Measurements from ENCODE around the gene FN1.

Gene FN1

DNA sequence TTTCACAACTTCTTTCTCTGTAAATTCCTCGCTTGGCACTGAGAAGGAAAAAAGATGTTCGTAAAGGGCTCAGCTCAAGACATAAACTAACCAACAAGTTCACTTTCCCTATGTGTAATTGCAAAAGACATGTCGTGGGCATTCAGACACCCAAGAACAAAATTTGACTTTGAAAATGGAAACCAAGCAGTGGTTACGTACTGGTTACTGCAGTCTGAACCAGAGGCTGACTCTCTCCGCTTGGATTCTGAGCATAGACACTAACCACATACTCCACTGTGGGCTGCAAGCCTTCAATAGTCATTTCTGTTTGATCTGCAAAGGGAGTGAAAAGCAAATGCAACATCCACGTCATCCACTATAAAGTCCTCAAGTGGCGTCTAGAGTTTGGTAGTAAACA lies 53.9 kb downstream of the FN1 start:
- DNase-seq = no peak

GRCh38 chr2:215380699-215381098 lies 55.2 kb downstream of the FN1 start:
- no peak for DNase-seq

- no peak for DNase-seq
These were observed 55.9 kb downstream of the FN1 start for GRCh38 chr2:215379948-215380347.

DNA sequence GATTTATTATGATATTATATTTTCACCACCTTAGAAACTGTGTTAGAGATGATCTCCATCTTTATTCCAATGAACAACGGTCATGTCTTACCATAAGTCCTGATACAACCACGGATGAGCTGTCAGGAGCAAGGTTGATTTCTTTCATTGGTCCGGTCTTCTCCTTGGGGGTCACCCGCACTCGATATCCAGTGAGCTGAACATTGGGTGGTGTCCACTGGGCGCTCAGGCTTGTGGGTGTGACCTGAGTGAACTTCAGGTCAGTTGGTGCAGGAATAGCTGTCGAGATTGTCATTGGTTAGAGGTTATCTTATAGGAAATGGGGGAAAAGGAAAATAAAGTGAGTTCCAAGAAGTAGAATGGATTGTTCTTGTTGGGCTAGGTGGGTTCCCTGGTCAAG lies 56.8 kb downstream of the FN1 start:
- no peak for DNase-seq

DNA sequence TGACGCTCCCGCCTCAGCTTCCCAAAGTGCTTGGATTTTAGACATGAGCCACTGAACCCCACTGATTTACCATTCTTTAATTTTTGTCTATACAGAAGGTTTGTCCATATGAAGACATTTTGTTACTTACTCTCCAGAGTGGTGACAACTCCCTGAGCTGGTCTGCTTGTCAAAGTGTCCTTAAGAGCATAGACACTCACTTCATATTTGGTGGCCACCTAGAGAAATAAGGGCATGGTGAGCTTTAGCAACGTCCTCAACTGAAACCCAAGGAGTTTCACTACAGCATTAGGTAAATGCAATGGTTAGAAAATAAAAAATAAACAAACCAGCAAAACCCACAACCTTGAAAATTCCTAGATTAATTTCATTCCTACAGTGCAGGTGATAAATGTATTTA lies 57.8 kb downstream of the FN1 start:
- DNase-seq = no peak

- DNase-seq = no peak
These were observed 58.6 kb downstream of the FN1 start for GRCh38 chr2:215377283-215377682.

GRCh38 chr2:215376103-215376780 lies 59.6 kb downstream of the FN1 start:
- no peak for DNase-seq

- DNase-seq = no peak
These were observed 60.4 kb downstream of the FN1 start for GRCh38 chr2:215375467-215375830.

GRCh38 chr2:215374642-215375466 lies 61.0 kb downstream of the FN1 start:
- no peak for DNase-seq

DNA sequence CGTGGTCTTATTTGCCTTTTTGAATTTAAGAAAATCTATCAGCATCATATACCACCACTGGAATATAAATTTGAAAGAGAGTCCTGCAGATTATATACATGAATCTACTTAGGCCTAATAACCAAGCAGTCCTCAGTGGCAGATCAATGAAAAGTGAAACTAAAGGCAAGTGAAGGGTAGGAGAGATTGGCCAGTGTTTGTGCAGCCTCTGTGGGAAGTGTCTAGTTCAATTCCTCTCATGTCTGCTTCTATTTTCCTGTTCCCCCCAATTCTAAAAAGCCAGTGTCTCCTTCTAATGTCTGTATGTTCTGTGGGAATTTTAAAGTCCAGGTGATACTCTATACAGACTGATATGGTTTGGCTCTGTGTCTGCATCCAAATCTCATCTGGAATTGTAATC lies 61.9 kb downstream of the FN1 start:
- no peak for DNase-seq

- no peak for DNase-seq
These were observed 62.8 kb downstream of the FN1 start for GRCh38 chr2:215372968-215373649.

- DNase-seq = no peak
These were observed 63.7 kb downstream of the FN1 start for GRCh38 chr2:215371915-215372897.

GRCh38 chr2:215370112-215370965 lies 65.5 kb downstream of the FN1 start:
- DNase-seq = no peak

DNA sequence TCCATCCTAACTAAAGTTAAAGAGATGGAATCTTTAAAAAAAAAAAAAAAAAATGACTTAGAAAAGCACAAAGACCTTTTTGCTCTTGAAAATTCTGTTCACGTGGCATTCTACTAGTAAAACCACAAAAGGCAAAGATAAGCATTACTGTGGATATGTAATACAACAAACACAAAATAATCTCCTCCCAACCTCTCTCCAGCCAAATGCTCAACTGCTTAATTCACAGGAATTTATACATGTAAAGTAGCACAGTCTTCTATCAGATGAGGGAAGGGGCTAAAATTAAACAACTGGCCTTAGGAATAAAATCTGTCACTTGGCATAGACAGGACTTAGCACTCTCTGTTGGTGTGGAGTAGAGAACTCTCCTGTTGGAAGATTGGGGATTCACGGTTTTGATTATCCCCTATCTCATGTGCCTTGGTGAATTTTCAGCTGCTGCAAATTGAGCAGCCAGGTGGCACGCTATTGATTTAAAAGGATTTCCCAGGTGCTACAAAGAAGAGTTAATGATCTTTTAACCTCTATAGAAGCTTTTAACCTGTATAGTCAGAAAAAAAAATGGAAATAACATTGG lies 66.6 kb downstream of the FN1 start:
- DNase-seq = no peak

GRCh38 chr2:215368493-215368809 lies 67.4 kb downstream of the FN1 start:
- DNase-seq = no peak

DNA sequence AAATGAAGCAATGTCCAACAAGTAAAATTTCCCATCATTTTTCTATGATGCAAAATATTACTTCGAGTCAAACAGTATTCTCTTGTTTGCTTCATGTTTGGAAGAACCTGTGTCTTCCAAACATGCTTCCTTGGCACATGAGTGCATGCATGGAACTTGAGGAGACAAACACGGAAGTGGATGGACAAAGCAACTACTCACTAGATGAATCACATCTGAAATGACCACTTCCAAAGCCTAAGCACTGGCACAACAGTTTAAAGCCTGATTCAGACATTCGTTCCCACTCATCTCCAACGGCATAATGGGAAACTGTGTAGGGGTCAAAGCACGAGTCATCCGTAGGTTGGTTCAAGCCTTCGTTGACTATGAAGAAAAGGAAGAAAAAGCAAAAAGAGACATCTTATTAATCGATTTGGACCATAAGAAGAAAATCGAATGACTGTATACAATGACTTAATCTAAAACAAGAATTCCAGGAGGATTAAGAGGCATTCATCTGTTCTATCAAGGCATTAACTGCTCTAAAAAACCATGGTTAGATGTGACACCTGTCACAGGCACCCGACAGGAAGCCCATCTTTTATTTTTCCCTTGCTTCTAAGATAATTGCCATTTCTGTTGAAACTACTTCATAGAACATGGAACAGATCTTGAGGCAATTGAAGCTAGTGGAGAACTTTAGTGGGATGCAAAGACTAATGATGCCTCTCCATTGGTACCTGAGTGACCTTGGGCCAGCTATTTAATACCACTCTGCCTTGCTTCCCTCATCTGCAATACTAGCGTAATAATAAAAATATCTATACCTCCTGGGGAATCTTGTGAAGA lies 68.0 kb downstream of the FN1 start:
- DNase-seq = no peak

GRCh38 chr2:215366440-215367032 lies 69.3 kb downstream of the FN1 start:
- DNase-seq = no peak

DNA sequence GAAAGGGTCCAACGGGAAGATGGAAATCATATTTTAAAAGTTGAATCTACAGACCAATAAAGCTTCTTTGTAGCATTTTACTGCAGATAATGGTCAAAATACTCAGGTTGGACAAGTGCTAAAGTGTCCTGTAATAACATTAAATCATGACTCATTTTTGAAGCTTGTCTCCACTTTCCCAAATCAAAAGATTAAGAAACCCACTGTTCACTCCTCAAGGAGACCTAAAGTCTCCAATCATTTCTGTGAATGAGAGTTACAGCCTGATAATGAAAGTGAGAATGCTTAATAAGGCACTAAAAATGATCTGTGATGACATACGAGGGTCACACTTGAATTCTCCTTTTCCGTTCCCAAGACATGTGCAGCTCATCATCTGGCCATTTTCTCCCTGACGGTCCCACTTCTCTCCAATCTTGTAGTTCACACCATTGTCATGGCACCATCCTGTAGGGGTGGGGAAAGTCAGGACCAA lies 70.6 kb downstream of the FN1 start:
- no peak for DNase-seq

DNA sequence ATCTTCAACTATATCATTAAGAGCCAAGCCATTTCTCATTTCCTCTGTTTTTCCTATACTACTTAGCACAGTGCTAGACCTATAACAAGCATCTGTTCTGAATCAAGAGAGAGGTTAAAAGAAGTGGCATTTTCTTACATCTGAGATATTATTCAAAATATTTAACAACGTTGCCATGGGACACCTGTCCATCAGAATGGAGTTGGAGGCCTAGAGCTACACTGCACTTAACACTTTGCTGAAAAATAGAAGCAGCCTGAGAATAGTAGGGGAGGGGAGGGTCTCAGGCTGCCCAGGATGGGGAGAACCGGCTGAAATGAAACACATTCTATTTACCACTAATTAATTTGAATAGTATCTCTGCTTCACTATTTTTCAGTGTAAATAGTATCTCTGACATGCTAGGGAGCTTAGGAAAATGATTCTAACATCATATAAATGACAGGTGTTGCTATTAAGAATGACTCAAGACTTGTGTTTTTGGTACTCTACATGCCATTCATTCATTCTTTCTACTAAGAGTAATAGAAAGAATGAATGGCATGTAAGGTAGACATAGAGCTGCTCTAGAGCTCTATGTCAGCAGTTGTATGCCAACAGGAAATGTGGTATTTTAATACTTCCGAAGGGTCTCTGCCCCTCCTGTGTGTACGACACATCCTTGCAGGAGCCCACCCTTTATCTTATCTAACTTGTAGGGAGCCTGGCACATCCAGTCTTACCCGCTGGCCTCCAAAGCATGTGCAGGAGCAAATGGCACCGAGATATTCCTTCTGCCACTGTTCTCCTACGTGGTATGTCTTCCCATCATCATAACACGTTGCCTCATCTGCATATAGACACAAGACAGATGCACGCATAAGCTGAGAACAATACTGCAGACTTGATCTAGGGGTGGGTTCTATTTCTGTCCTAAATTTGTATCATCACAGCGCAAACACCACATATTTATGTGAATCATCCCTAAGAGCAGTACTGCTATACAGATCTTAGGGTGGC lies 71.4 kb downstream of the FN1 start:
- no peak for DNase-seq
